Thymus (tissue), 11 donors: Measurements from ENCODE around the gene CWC27. TPM values are rescaled to one million over a fixed set of nuclear protein-coding genes. Genes with fewer than 3 reads are reported as not detected.

ENCODE experiments used
- DNase-seq, 9 donors: peaks; one replicate each; pipeline ENCODE4 v3.0.0-alpha.2; 2013; ENCODE audit warnings: low spot score in 9 of 9, low read depth in 6 of 9, missing footprints in 1 of 9
- H3K27ac ChIP-seq, 2 donors: one replicate each; pipeline ENCODE4 v1.5.1; 2013; ENCODE audit warnings: control low read depth in 1 of 2, low read depth in 1 of 2, low read length in 1 of 2, mild to moderate bottlenecking in 1 of 2, moderate library complexity in 1 of 2
- H3K27me3 ChIP-seq, 2 donors: one replicate each; pipeline ENCODE4 v1.5.1; 2013; ENCODE audit warnings: low read length in 1 of 2; ENCODE audit not compliant: control insufficient read depth in 2 of 2, insufficient read depth in 1 of 2
- H3K36me3 ChIP-seq, 2 donors: one replicate each; pipeline ENCODE4 v1.5.1; 2013; ENCODE audit warnings: low read length in 1 of 2, mild to moderate bottlenecking in 1 of 2, moderate library complexity in 1 of 2; ENCODE audit not compliant: control insufficient read depth in 2 of 2, insufficient read depth in 2 of 2
- H3K4me1 ChIP-seq, 2 donors: one replicate each; pipeline ENCODE4 v1.5.1; 2013; ENCODE audit warnings: low read length in 2 of 2; ENCODE audit not compliant: control insufficient read depth in 2 of 2, insufficient read depth in 2 of 2
- H3K4me3 ChIP-seq, 2 donors: one replicate each; pipeline ENCODE4 v1.5.1; 2013; ENCODE audit warnings: low read length in 2 of 2, control low read depth in 1 of 2, mild to moderate bottlenecking in 1 of 2
- H3K9me3 ChIP-seq, 2 donors: one replicate each; pipeline ENCODE4 v1.5.1; 2013; ENCODE audit warnings: low read length in 1 of 2, mild to moderate bottlenecking in 1 of 2; ENCODE audit not compliant: control insufficient read depth in 2 of 2, insufficient read depth in 1 of 2
- WGBS: extraction: QIAGEN DNeasy Blood & Tissue Kit; methylation state at CpG from one replicate; pipeline ENCODE4 v1.1.7; 2013; 5-methylcytosine and 5-hydroxymethylcytosine counted together
- polyA plus RNA-seq: library from polyadenylated mRNA; stranded (reverse); fragments of 200-250 nt; gene quantifications from one replicate; pipeline ENCODE4 v1.2.3, GENCODE V29; 2013
- total RNA-seq: library from RNA; stranded (reverse); fragments of 120-200 nt; gene quantifications from one replicate; pipeline ENCODE4 v1.2.4, GENCODE V29; 2013
- donor health status: healthy.

The CWC27 gene
- total and polyA plus RNA-seq, 2 donors: 23.5 to 24.2 TPM

GRCh38 chr5:64980176-64980575, 211.4 kb downstream of the CWC27 start:
- no peak for DNase-seq
- H3K4me1 ChIP-seq: no peaks in the 10 kb centered on the region
- peaks cover 0 to 3% of the 10 kb centered on the region in 2 donors for H3K36me3 ChIP-seq
- H3K4me3 ChIP-seq: no peak overlapping the region
- WGBS: over 99% methylated on average over 2 of the region's 2 CpGs
- no peaks in the 10 kb centered on the region for H3K9me3 ChIP-seq
- H3K27me3 ChIP-seq: no peaks in the 10 kb centered on the region
- H3K27ac ChIP-seq: no peak overlapping the region

DNA sequence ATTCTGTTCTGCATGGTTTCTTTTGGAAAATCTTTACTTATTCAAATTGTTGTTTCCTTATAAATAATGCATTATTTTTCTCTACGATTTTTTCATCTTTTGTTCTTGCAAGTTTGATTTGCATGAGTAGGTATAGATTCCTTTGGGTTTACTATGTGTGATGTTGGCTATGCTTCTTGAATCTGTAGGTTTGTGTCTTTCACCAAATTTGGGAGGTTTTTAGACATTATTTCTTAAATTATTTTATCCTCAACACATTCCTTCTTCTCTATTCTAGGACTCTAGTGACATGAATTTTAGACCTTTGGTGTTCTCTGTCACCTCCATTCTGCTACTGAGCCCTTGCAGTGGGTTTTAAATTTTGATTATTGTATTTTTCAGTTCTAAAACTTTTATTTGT, 219.0 kb downstream of the CWC27 start:
- Histone ChIP-seq H3K36me3 (no peaks in the 10 kb centered on the region), H3K4me1 (no peaks in the 10 kb centered on the region), H3K9me3 (peaks cover 0 to 3% of the 10 kb centered on the region in 2 donors), H3K27me3 (no peaks in the 10 kb centered on the region), H3K27ac (no peak overlapping the region), H3K4me3 (no peak overlapping the region)
- DNase-seq: no peak
- WGBS: 98% methylated on average over 1 of the region's 1 CpG

DNA sequence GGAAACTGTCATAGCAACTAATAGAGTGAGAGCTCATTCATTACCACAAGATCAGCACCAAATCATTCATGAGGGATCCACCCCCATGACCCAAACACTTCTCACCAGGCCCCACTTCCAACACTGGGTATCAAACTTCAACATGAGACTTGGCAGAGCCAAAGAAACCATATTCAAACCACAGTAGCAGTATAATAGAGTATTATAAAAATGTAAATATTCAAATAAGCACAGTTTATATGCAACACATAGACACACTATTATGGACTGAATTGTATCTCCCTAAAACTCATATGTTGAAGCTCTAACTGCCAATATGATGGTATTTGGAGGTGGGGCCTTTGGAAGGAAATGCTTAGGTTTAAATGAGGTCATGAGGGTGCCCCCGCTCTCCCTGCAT, 240.5 kb downstream of the CWC27 start:
- H3K27ac ChIP-seq: no peak overlapping the region
- H3K4me1 ChIP-seq: no peaks in the 10 kb centered on the region
- peaks cover 0 to 6% of the 10 kb centered on the region in 2 donors for H3K9me3 ChIP-seq
- no peak overlapping the region for H3K4me3 ChIP-seq
- DNase-seq: no peak
- no peaks in the 10 kb centered on the region for H3K27me3 ChIP-seq
- no peaks in the 10 kb centered on the region for H3K36me3 ChIP-seq
- WGBS: 100% methylated on average over 1 of the region's 1 CpG

- Histone ChIP-seq H3K4me3 (no peak overlapping the region), H3K9me3 (no peaks in the 10 kb centered on the region), H3K27ac (no peak overlapping the region), H3K4me1 (no peaks in the 10 kb centered on the region), H3K36me3 (no peaks in the 10 kb centered on the region), H3K27me3 (no peaks in the 10 kb centered on the region)
- DNase-seq: no peak
- 98% methylated on average over 1 of the region's 1 CpG for WGBS
Measured at GRCh38 chr5:65010841-65011240, 242.1 kb downstream of the CWC27 start.

GRCh38 chr5:65012301-65012892, 243.7 kb downstream of the CWC27 start:
- no peak overlapping the region for H3K27ac ChIP-seq
- no peaks in the 10 kb centered on the region for H3K9me3 ChIP-seq
- H3K27me3 ChIP-seq: no peaks in the 10 kb centered on the region
- no peaks in the 10 kb centered on the region for H3K4me1 ChIP-seq
- WGBS: 95% methylated on average over 4 of the region's 4 CpGs
- H3K4me3 ChIP-seq: no peak overlapping the region
- DNase-seq: no peak
- no peaks in the 10 kb centered on the region for H3K36me3 ChIP-seq

GRCh38 chr5:65013166-65013565, 244.4 kb downstream of the CWC27 start:
- Histone ChIP-seq H3K4me1 (no peaks in the 10 kb centered on the region), H3K27me3 (no peaks in the 10 kb centered on the region), H3K4me3 (no peak overlapping the region), H3K36me3 (no peaks in the 10 kb centered on the region), H3K27ac (no peak overlapping the region), H3K9me3 (no peaks in the 10 kb centered on the region)
- no peak for DNase-seq
- WGBS: 97% methylated on average over 1 of the region's 1 CpG

- Histone ChIP-seq H3K27me3 (no peaks in the 10 kb centered on the region), H3K36me3 (no peaks in the 10 kb centered on the region), H3K4me1 (no peaks in the 10 kb centered on the region), H3K4me3 (no peak overlapping the region), H3K27ac (no peak overlapping the region), H3K9me3 (no peaks in the 10 kb centered on the region)
- DNase-seq: no peak
- 96% methylated on average over 2 of the region's 2 CpGs for WGBS
Measured at GRCh38 chr5:65014769-65015168, 246.0 kb downstream of the CWC27 start.

DNA sequence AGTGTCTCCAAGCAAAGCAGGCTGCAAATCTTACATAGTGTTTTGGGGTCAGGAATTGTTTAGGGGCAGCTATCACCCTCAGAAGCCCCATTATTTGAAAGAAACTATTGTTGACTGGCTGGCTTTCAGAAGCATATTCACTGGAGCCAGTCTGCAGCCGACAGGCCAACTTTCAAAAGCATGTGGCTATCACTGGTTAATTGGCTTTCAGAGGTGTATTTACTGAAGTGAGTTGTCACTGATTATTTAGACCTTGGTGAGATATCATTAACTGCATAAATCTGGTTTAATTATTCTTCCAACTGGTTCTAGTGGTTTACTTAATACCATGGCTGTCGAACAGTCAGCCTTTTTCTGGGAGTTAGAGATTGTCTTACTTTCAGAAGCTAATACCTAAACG, 247.0 kb downstream of the CWC27 start:
- Histone ChIP-seq H3K27ac (no peak overlapping the region), H3K27me3 (no peaks in the 10 kb centered on the region), H3K4me3 (no peak overlapping the region), H3K9me3 (no peaks in the 10 kb centered on the region), H3K4me1 (no peaks in the 10 kb centered on the region), H3K36me3 (no peaks in the 10 kb centered on the region)
- no peak for DNase-seq
- WGBS: 96% methylated on average over 3 of the region's 3 CpGs

- Histone ChIP-seq H3K4me3 (no peak overlapping the region), H3K4me1 (peaks cover 0 to 3% of the 10 kb centered on the region in 2 donors), H3K27ac (no peak overlapping the region), H3K27me3 (no peaks in the 10 kb centered on the region), H3K36me3 (no peaks in the 10 kb centered on the region), H3K9me3 (no peaks in the 10 kb centered on the region)
- no peak for DNase-seq
Measured at GRCh38 chr5:65017636-65018035, 248.9 kb downstream of the CWC27 start.

GRCh38 chr5:65018763-65019162, 250.0 kb downstream of the CWC27 start:
- Histone ChIP-seq H3K4me3 (no peak overlapping the region), H3K4me1 (peaks cover 0 to 3% of the 10 kb centered on the region in 2 donors), H3K27me3 (no peaks in the 10 kb centered on the region), H3K36me3 (no peaks in the 10 kb centered on the region), H3K9me3 (no peaks in the 10 kb centered on the region), H3K27ac (no peak overlapping the region)
- WGBS: 96% methylated on average over 2 of the region's 2 CpGs
- DNase-seq: no peak
